ENCODE results near the gene RPL7A. TPM values are rescaled to one million over a fixed set of nuclear protein-coding genes. Genes with fewer than 3 reads are reported as not detected.
"Not testable (repeated sequence)": the region's sequence is repeated elsewhere in the genome, so short reads cannot be mapped to it uniquely, and the experiment has no call there.

The RPL7A gene
- polyA plus RNA-seq, 2 donors: 2,052 to 3,524 TPM

GRCh38 chr9:133390713-133391112, 42.7 kb downstream of the RPL7A start:
- H3K27me3 ChIP-seq (ENCODE audit: control insufficient read depth in 1 of 2, insufficient read depth in 2 of 2, low read length in 2 of 2): no peaks in the 10 kb centered on the region
- peaks cover 0 to 6% of the 10 kb centered on the region in 2 donors for H3K4me1 ChIP-seq (ENCODE audit: control insufficient read depth in 2 of 2, insufficient read depth in 2 of 2, low read length in 1 of 2)
- H3K36me3 ChIP-seq (ENCODE audit: control insufficient read depth in 2 of 2, insufficient read depth in 2 of 2, low read length in 1 of 2): no peaks in the 10 kb centered on the region
- H3K27ac ChIP-seq (ENCODE audit: low read depth in 2 of 2, low read length in 1 of 2): no peak overlapping the region
- H3K4me3 ChIP-seq (ENCODE audit: low read depth in 1 of 2, low read length in 2 of 2): no peak overlapping the region
- peaks cover 0 to 3% of the 10 kb centered on the region in 2 donors for H3K9me3 ChIP-seq (ENCODE audit: control insufficient read depth in 2 of 2, insufficient read depth in 1 of 2, low read depth in 1 of 2, low read length in 1 of 2)
- 83 to 85% methylated on average over 7 of the region's 7 CpGs for WGBS, 2 donors

- H3K4me1 ChIP-seq (ENCODE audit: control insufficient read depth in 2 of 2, insufficient read depth in 2 of 2, low read length in 1 of 2); H3K4me3 ChIP-seq (ENCODE audit: low read depth in 1 of 2, low read length in 2 of 2); H3K9me3 ChIP-seq (ENCODE audit: control insufficient read depth in 2 of 2, insufficient read depth in 1 of 2, low read depth in 1 of 2, low read length in 1 of 2); H3K36me3 ChIP-seq (ENCODE audit: control insufficient read depth in 2 of 2, insufficient read depth in 2 of 2, low read length in 1 of 2); H3K27ac ChIP-seq (ENCODE audit: low read depth in 2 of 2, low read length in 1 of 2); H3K27me3 ChIP-seq (ENCODE audit: control insufficient read depth in 1 of 2, insufficient read depth in 2 of 2, low read length in 2 of 2): not testable (repeated sequence)
- WGBS, 2 donors: 42% methylated on average over 2 of the region's 4 CpGs
These were observed 43.4 kb downstream of the RPL7A start for GRCh38 chr9:133391449-133391848.

- H3K36me3 ChIP-seq (ENCODE audit: control insufficient read depth in 2 of 2, insufficient read depth in 2 of 2, low read length in 1 of 2); H3K9me3 ChIP-seq (ENCODE audit: control insufficient read depth in 2 of 2, insufficient read depth in 1 of 2, low read depth in 1 of 2, low read length in 1 of 2): not testable (repeated sequence)
- 90 to 95% methylated on average over 3 of the region's 3 CpGs for WGBS, 2 donors
These were observed 44.3 kb downstream of the RPL7A start for GRCh38 chr9:133392308-133392707.

GRCh38 chr9:133393399-133393798, 45.4 kb downstream of the RPL7A start:
- no peaks in the 10 kb centered on the region for H3K36me3 ChIP-seq (ENCODE audit: control insufficient read depth in 2 of 2, insufficient read depth in 2 of 2, low read length in 1 of 2)
- 84 to 88% methylated on average over 3 of the region's 3 CpGs for WGBS, 2 donors
- H3K9me3 ChIP-seq (ENCODE audit: control insufficient read depth in 2 of 2, insufficient read depth in 1 of 2, low read depth in 1 of 2, low read length in 1 of 2): peaks cover 0 to 3% of the 10 kb centered on the region in 2 donors
- no peaks in the 10 kb centered on the region for H3K27me3 ChIP-seq (ENCODE audit: control insufficient read depth in 1 of 2, insufficient read depth in 2 of 2, low read length in 2 of 2)
- peaks cover 0 to 2% of the 10 kb centered on the region in 2 donors for H3K4me1 ChIP-seq (ENCODE audit: control insufficient read depth in 2 of 2, insufficient read depth in 2 of 2, low read length in 1 of 2)
- no peak overlapping the region for H3K27ac ChIP-seq (ENCODE audit: low read depth in 2 of 2, low read length in 1 of 2)
- H3K4me3 ChIP-seq (ENCODE audit: low read depth in 1 of 2, low read length in 2 of 2): no peak overlapping the region

More at GRCh38 chr9:133392308-133392707, 44.3 kb downstream of the RPL7A start:
- not testable (repeated sequence) for H3K27me3 ChIP-seq (ENCODE audit: control insufficient read depth in 1 of 2, insufficient read depth in 2 of 2, low read length in 2 of 2); H3K4me3 ChIP-seq (ENCODE audit: low read depth in 1 of 2, low read length in 2 of 2); H3K27ac ChIP-seq (ENCODE audit: low read depth in 2 of 2, low read length in 1 of 2); H3K4me1 ChIP-seq (ENCODE audit: control insufficient read depth in 2 of 2, insufficient read depth in 2 of 2, low read length in 1 of 2)

- Histone ChIP-seq H3K4me3 (ENCODE audit: low read depth in 1 of 2, low read length in 2 of 2) (no peak overlapping the region), H3K9me3 (ENCODE audit: control insufficient read depth in 2 of 2, insufficient read depth in 1 of 2, low read depth in 1 of 2, low read length in 1 of 2) (peaks cover 0 to 3% of the 10 kb centered on the region in 2 donors), H3K27me3 (ENCODE audit: control insufficient read depth in 1 of 2, insufficient read depth in 2 of 2, low read length in 2 of 2) (no peaks in the 10 kb centered on the region), H3K36me3 (ENCODE audit: control insufficient read depth in 2 of 2, insufficient read depth in 2 of 2, low read length in 1 of 2) (no peaks in the 10 kb centered on the region), H3K27ac (ENCODE audit: low read depth in 2 of 2, low read length in 1 of 2) (no peak overlapping the region), H3K4me1 (ENCODE audit: control insufficient read depth in 2 of 2, insufficient read depth in 2 of 2, low read length in 1 of 2) (peaks cover 0 to 2% of the 10 kb centered on the region in 2 donors)
- WGBS, 2 donors: 32 to 36% methylated on average over 8 of the region's 8 CpGs
These were observed 46.8 kb downstream of the RPL7A start for GRCh38 chr9:133394687-133395271.

- Histone ChIP-seq H3K36me3 (ENCODE audit: control insufficient read depth in 2 of 2, insufficient read depth in 2 of 2, low read length in 1 of 2) (peaks cover 0 to 6% of the 10 kb centered on the region in 2 donors), H3K4me1 (ENCODE audit: control insufficient read depth in 2 of 2, insufficient read depth in 2 of 2, low read length in 1 of 2) (peaks cover 0 to 5% of the 10 kb centered on the region in 2 donors), H3K9me3 (ENCODE audit: control insufficient read depth in 2 of 2, insufficient read depth in 1 of 2, low read depth in 1 of 2, low read length in 1 of 2) (peaks cover 0 to 3% of the 10 kb centered on the region in 2 donors), H3K27ac (ENCODE audit: low read depth in 2 of 2, low read length in 1 of 2) (no peak overlapping the region), H3K27me3 (ENCODE audit: control insufficient read depth in 1 of 2, insufficient read depth in 2 of 2, low read length in 2 of 2) (no peaks in the 10 kb centered on the region), H3K4me3 (ENCODE audit: low read depth in 1 of 2, low read length in 2 of 2) (no peak overlapping the region)
- 32 to 33% methylated on average over 14 of the region's 14 CpGs for WGBS, 2 donors
These were observed 48.9 kb downstream of the RPL7A start for GRCh38 chr9:133396952-133397351.

GRCh38 chr9:133397370-133397769, 49.4 kb downstream of the RPL7A start:
- H3K36me3 ChIP-seq (ENCODE audit: control insufficient read depth in 2 of 2, insufficient read depth in 2 of 2, low read length in 1 of 2): peaks cover 0 to 6% of the 10 kb centered on the region in 2 donors
- H3K27me3 ChIP-seq (ENCODE audit: control insufficient read depth in 1 of 2, insufficient read depth in 2 of 2, low read length in 2 of 2): no peaks in the 10 kb centered on the region
- peaks cover 0 to 3% of the 10 kb centered on the region in 2 donors for H3K9me3 ChIP-seq (ENCODE audit: control insufficient read depth in 2 of 2, insufficient read depth in 1 of 2, low read depth in 1 of 2, low read length in 1 of 2)
- H3K4me1 ChIP-seq (ENCODE audit: control insufficient read depth in 2 of 2, insufficient read depth in 2 of 2, low read length in 1 of 2): peaks cover 0 to 5% of the 10 kb centered on the region in 2 donors
- H3K4me3 ChIP-seq (ENCODE audit: low read depth in 1 of 2, low read length in 2 of 2): no peak overlapping the region
- WGBS, 2 donors: 73 to 76% methylated on average over 6 of the region's 6 CpGs
- no peak overlapping the region for H3K27ac ChIP-seq (ENCODE audit: low read depth in 2 of 2, low read length in 1 of 2)

- Histone ChIP-seq H3K36me3 (ENCODE audit: control insufficient read depth in 2 of 2, insufficient read depth in 2 of 2, low read length in 1 of 2) (peaks cover 0 to 10% of the 10 kb centered on the region in 2 donors), H3K9me3 (ENCODE audit: control insufficient read depth in 2 of 2, insufficient read depth in 1 of 2, low read depth in 1 of 2, low read length in 1 of 2) (peaks cover 0 to 3% of the 10 kb centered on the region in 2 donors), H3K27ac (ENCODE audit: low read depth in 2 of 2, low read length in 1 of 2) (no peak overlapping the region), H3K27me3 (ENCODE audit: control insufficient read depth in 1 of 2, insufficient read depth in 2 of 2, low read length in 2 of 2) (no peaks in the 10 kb centered on the region), H3K4me1 (ENCODE audit: control insufficient read depth in 2 of 2, insufficient read depth in 2 of 2, low read length in 1 of 2) (peaks cover 0 to 5% of the 10 kb centered on the region in 2 donors), H3K4me3 (ENCODE audit: low read depth in 1 of 2, low read length in 2 of 2) (no peak overlapping the region)
- WGBS, 2 donors: 56 to 67% methylated on average over 9 of the region's 9 CpGs
These were observed 49.9 kb downstream of the RPL7A start for GRCh38 chr9:133397895-133398294.

- WGBS, 2 donors: 89 to 90% methylated on average over 12 of the region's 12 CpGs
- no peak overlapping the region for H3K4me3 ChIP-seq (ENCODE audit: low read depth in 1 of 2, low read length in 2 of 2)
- H3K9me3 ChIP-seq (ENCODE audit: control insufficient read depth in 2 of 2, insufficient read depth in 1 of 2, low read depth in 1 of 2, low read length in 1 of 2): no peaks in the 10 kb centered on the region
- H3K36me3 ChIP-seq (ENCODE audit: control insufficient read depth in 2 of 2, insufficient read depth in 2 of 2, low read length in 1 of 2): peaks cover 5 to 23% of the 10 kb centered on the region in 2 donors
- peaks cover 0 to 2% of the 10 kb centered on the region in 2 donors for H3K4me1 ChIP-seq (ENCODE audit: control insufficient read depth in 2 of 2, insufficient read depth in 2 of 2, low read length in 1 of 2)
- no peak overlapping the region for H3K27ac ChIP-seq (ENCODE audit: low read depth in 2 of 2, low read length in 1 of 2)
- no peaks in the 10 kb centered on the region for H3K27me3 ChIP-seq (ENCODE audit: control insufficient read depth in 1 of 2, insufficient read depth in 2 of 2, low read length in 2 of 2)
These were observed 52.3 kb downstream of the RPL7A start for GRCh38 chr9:133400292-133400691.
